ENCODE measurements around the gene WWTR1. TPM values are rescaled to one million over a fixed set of nuclear protein-coding genes. Genes with fewer than 3 reads are reported as not detected.

WWTR1 gene
- total and polyA plus RNA-seq, 2 of the 8 experiments (the other 6 are each of a cell fraction or from before 2014, with no cell fraction given): 15.7 to 18.6 TPM

GRCh38 chr3:149480326-149481017 is 177.4 kb downstream of the WWTR1 start:
- POLR2A ChIA-PET (ENCODE audit: partially characterized antibody): interaction anchor here (0.6 kb wide), 1 partner anchor 286 kb away, joined by 4 read pairs; no protein-coding TSS in a partner anchor
- Histone ChIP-seq H2BK120ac (replicated peaks; ENCODE audit: low read depth, low read length) (no peak overlapping the region), H3K79me1 (ENCODE audit: low read depth, low read length) (no peaks in the 10 kb centered on the region), H3K27ac (ENCODE audit: low read depth, low read length) (no peak overlapping the region), H2AK5ac (ENCODE audit: low read depth, low read length) (no peak overlapping the region), H2BK5ac (ENCODE audit: low read depth, low read length) (no peak overlapping the region), H3K9ac (replicated peaks in 1 of 4; ENCODE audit: extremely low read depth in 1 of 4, low read depth in 3 of 4, low read length in 3 of 4) (no peak overlapping the region), H2AFZ (ENCODE audit: low read length) (peak overlapping the region; percentile 96; the same call in 1 of the 2 replicates), H2BK20ac (ENCODE audit: low read length) (no peak overlapping the region), H4K5ac (ENCODE audit: insufficient read length, low read depth, low read length) (no peak overlapping the region), H3K4me3 (ENCODE audit: extremely low read depth in 1 of 4, insufficient read depth in 2 of 4, low read depth in 3 of 4, low read length in 4 of 4) (no peak overlapping the region), H3K4me2 (ENCODE audit: insufficient read depth in 1 of 2, low read depth in 2 of 2, low read length in 2 of 2) (no peak overlapping the region), H3K36me3 (ENCODE audit: control insufficient read depth in 2 of 4, insufficient read depth in 4 of 4, low read length in 3 of 4) (no peaks in the 10 kb centered on the region), H3K23me2 (ENCODE audit: low read depth, low read length) (no peaks in the 10 kb centered on the region), H3K79me2 (ENCODE audit: control insufficient read depth in 1 of 2, insufficient read depth in 2 of 2, low read length in 2 of 2) (no peaks in the 10 kb centered on the region), H3K4ac (replicated peaks; ENCODE audit: insufficient read length, low read depth, low read length) (no peak overlapping the region), H3K18ac (ENCODE audit: extremely low read depth, low read length) (no peak overlapping the region), H4K91ac (replicated peaks; ENCODE audit: insufficient read length, low read length) (no peak overlapping the region), H3K23ac (ENCODE audit: insufficient read length) (no peak overlapping the region), H4K20me1 (replicated peaks in 1 of 2; ENCODE audit: control insufficient read depth in 1 of 2, insufficient read depth in 2 of 2, low read length in 2 of 2) (no peaks in the 10 kb centered on the region), H3K14ac (ENCODE audit: insufficient read length) (no peak overlapping the region), H3K4me1 (replicated peaks in 1 of 4; ENCODE audit: control insufficient read depth in 3 of 4, insufficient read depth in 4 of 4, low read length in 3 of 4) (no peaks in the 10 kb centered on the region), H2BK15ac (ENCODE audit: low read length) (no peak overlapping the region), H4K8ac (ENCODE audit: extremely low read depth, insufficient read depth, low read length) (no peak overlapping the region), H3K56ac (replicated peaks; ENCODE audit: insufficient read length, low read depth, low read length) (no peak overlapping the region), H3K9me3 (ENCODE audit: insufficient read depth in 2 of 2, low read depth in 1 of 2, low read length in 1 of 2) (no peaks in the 10 kb centered on the region), H2BK12ac (ENCODE audit: low read depth, low read length) (no peak overlapping the region), H3K27me3 (replicated peaks in 1 of 4; ENCODE audit: control insufficient read depth in 3 of 4, extremely low read depth in 1 of 4, insufficient read depth in 3 of 4, low read length in 3 of 4) (no peaks in the 10 kb centered on the region)
- FAIRE-seq: peak; percentile 77
- 76% methylated on average over 15 of the region's 15 CpGs; no CpG with 5 or more reads in 1 of the 2 experiments for WGBS, 2 experiments (ENCODE audit: extremely low coverage in 1 of 2, insufficient coverage in 1 of 2, insufficient read length in 1 of 2, insufficient replicate concordance in 2 of 2, low coverage in 1 of 2, low lambda C conversion rate in 2 of 2, missing lambda C conversion rate in 1 of 2)
- TF ChIP-seq MAFK (IDR thresholded peaks at IDR 0.05; ENCODE audit: low read depth, low read length) (peak; percentile 77; the same call in 1 of the 2 replicates), SIX5 (IDR thresholded peaks at IDR 0.05; ENCODE audit: low read depth, low read length) (no peak), CTCF (IDR thresholded peaks at IDR 0.05; ENCODE audit: control extremely low read depth in 1 of 3, insufficient read depth in 1 of 3, low read depth in 1 of 3, low read length in 3 of 3) (peak; percentile 90 to 95 (median 92)), KDM5A (IDR thresholded peaks at IDR 0.05; ENCODE audit: low read length) (no peak), SUZ12 (IDR thresholded peaks at IDR 0.05; ENCODE audit: low read length) (no peak), TAF7 (optimal IDR thresholded peaks at IDR 0.05; ENCODE audit: borderline replicate concordance, low read depth, low read length) (no peak), RAD21 (IDR thresholded peaks at IDR 0.05 in 1 of 2, conservative IDR thresholded peaks at IDR 0.05 in 1 of 2; ENCODE audit: low read depth in 2 of 2, low read length in 2 of 2) (peak; percentile 93 to 95), MAX (IDR thresholded peaks at IDR 0.05) (no peak)
- peak; percentile 80 to 90 for DNase-seq (ENCODE audit: low read depth in 1 of 2, low spot score in 2 of 2)
- CTCF ChIA-PET (ENCODE audit: partially characterized antibody): interaction anchor here (0.6 to 4.4 kb wide), 45 partner anchors 8 to 934 kb away, joined by 3 to 53 read pairs (median 4); partner anchors contain the start of gene TM4SF18
